Stimulated activated CD8-positive, alpha-beta memory T cell treated with anti-CD3 and anti-CD28 coated beads, Interleukin-2, amount 100 ng/mL, for 48 hours (primary cell): Measurements from ENCODE around the gene CHST8.
"Not testable (repeated sequence)": the region's sequence is repeated elsewhere in the genome, so short reads cannot be mapped to it uniquely, and the experiment has no call there.

Experiments used
- DNase-seq, 2 donors: peaks; one replicate each; pipeline ENCODE4 v3.0.0-alpha.2; 2020; ENCODE audit warnings: low read depth in 2 of 2

The CHST8 gene

DNA sequence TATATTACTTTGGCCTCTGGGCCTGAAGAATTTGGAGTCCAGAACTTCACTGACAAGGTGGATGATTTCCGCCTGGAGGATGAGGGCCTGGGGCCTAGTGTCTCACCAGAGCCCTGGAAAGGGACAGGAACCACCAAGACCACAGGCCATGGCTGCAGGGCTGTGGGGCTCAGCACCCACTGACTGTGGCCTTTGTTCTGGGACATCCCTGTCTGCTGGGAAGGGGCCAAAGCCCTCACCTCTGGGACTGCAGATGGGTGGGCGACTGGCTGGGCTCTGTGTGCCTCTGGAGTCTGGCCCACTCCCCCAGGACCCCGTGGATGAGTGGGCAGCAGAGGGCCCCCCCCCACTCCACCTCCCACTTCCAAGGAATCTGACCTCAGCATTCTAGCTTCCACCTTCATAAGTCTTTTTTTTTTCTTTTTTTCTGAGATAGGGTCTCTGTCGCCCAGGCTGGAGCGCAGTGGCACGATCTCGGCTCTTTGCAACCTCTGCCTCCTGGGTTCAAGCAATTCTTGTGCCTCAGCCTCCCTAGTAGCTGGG lies 20.3 kb downstream of the CHST8 start:
- DNase-seq, result no peak

DNA sequence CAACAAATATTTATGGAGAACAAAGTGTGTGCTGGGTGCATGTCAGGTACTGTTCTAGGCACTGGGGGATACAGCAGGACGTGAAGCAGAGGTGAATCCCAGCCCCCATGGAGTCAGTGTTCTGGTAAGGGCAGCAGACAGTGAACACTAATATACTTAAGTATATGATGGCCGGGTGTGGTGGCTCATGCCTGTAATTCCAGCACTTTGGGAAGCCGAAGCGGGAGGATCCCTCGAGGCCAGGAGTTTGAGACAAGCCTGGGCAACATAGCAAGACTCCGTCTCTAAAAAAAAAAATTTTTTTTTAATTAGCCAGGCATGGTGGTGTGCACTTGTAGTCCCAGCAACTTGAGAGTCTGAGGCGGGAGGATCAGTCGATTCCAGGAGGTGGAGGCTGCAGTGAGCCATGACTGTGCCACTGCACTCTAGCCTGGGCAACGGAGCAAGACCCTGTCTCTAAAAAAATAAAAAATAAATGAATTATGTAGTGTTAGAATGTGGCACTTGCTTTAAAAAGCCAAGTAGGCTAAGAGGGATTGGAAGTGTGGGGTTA lies 22.6 kb downstream of the CHST8 start:
- no peak for DNase-seq

DNA sequence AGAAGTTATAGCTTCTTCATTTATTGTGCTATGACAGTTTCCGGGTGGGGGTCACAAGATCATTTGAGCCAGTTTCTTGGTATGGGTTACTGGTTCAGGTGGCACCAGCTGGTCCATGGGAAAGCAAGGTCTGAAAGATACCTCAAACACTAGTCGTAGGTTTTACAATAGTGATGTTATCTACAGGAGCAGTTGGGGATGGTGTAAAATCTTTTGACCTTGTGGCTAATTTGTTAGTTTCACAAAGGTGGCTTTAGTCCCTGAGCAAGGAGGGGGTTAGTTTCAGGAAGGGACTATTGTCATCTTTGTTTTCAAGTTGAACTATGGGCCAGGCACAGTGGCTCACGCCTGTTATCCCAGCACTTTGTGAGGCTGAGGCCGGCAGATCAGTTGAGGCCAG lies 24.6 kb downstream of the CHST8 start:
- DNase-seq, result no peak

DNA sequence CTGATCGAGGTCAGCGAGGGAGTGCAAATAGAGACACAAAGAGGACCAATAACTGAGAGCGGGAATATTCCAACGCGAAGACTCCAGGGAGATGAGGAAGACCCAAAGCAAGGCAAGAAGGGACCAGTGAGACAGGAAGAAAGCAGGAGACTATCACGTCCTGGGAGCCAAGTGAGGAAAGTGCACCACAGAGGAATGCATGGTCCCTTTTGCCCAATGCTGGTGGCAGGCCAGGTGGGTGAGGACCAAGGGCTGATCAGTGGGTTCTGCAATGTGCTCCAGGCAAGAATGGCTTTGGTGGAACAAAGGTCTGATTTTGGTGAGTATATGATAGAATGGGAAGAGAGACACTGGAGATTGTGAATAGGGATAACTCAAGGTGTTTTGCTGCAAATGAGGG lies 25.4 kb downstream of the CHST8 start:
- DNase-seq, result no peak

DNA sequence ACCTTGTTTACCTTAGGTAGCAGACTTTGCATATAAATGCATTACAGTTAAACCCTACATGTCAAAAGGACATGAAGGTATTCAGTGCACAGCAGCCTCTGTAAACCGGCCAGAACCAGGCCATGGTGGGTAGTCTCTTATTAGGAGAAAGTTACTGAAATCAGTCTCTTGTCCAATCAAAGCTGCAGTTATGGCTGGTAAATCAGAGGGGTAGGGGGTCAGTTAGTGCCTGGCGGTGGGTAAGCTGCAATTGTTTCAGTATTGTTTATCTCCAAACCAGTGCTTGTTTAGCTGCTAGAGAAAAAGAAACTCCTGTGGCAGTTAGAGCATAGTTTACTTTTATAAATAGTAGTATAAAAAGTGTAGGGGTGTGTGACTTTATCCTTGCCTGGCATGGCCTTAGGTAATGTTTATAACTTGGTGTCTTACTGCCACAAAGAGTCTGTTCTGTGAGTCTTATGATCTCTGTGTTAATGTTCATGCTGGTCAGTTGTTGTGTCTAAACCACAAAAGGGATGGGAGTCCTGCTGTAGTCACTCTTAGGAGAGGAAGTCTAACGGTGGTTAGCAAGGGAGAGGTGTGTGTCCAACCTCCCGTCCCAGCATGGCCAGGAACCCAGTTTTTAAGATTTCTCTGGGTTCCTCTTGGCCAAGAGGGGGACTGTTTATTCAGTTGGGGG lies 28.0 kb downstream of the CHST8 start:
- DNase-seq, result no peak

DNA sequence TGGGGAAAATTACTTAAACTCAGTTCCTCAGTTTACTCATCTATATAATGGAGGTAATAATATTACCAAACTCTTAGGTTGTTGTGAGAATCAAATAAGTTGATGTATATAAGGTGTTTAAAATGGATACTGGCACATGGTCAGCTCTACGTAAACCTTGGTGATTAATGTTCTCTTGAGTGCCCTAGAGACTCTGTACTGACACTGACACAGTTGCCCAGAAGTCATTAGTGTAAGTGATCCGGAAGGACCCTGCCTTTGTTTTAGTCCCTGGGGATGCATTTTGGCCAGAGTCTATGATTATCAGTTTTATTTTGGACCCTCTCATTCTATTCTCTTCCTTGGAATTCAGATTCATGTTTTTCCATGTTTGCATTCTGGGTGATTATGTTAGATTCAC lies 31.9 kb downstream of the CHST8 start:
- DNase-seq, result no peak

DNA sequence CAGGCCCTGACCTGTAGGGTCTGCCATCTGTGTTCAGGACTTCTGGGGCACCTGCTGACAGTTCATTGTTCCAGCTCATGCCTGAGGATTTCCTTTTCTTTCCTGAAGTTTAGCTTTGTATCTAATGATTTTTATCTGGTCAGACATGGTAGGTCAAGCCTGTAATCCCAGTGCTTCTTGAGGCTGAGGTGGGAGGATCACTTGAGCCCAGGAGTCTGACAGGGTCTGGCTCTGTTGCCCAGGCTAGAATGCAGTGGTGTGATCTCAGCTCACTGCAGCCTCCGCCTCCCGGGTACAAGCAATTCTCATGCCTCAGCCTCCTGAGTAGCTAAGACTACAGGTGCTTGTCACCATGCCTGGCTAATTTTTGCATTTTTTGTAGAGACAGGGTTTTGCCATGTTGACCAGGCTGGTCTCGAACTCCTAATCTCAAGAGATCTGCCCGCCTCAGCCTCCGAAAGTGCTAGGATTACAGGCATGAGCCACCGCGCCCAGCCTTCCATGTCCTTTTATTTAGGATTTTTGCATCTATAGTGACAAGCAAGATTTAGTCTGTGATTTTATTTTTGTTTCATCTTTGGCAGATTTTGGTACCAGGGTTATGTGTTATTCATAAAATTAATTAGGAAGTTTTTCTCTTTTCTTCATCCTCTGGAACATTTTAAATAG lies 33.2 kb downstream of the CHST8 start:
- no peak for DNase-seq

DNA sequence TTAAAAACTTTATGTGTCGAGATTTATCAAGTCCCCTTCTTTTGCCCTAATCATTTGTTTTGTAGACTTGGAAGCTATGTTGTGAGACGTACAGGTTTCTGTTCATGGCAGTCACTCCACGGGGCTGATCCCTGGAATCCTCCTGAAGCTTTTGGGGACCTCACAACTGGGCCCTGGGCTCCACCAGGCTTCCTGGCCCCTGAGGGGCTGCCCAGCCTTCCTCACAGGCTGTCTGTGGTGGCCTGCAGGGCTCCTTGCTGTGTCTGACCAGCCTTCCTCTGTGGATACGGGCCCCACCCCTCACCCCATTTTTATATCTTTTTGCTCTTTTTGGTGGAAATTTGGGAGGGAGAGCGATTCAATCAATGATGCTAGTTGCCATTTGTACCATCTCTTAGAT lies 38.1 kb downstream of the CHST8 start:
- DNase-seq, result no peak

DNA sequence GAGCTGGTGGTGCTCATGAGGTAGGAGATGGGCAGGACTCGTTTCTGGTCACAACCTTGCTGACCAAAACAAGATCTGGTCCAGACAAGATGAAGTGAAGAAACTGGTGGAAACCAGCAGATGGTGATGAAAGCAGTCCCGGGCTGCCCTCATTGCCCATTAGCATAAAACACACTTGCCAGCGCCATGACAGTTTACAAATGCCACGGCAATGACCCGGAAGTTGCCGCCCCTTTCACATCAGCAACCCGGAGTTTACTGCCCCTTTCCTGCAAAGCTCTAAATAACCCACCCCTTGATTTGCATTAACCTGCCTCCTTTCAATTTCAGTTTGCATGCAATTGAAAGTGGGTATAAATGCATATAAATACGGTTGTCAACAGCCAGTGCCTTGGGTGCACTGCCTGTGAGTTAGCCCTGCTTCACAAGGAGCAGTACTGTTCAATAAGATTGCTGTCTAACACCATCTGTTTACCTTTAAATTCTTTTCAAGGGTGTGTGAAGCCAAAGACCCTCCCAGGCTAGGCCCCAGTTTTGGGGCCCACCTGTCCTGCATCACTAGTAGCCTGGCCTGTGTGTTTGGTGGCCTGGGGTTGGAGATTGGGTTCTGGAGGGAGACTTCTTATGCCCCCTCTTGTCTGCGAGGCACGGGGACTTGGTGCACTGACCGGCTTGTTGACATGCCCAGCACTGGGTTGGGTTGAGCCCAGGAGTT lies 38.8 kb downstream of the CHST8 start:
- no peak for DNase-seq

DNA sequence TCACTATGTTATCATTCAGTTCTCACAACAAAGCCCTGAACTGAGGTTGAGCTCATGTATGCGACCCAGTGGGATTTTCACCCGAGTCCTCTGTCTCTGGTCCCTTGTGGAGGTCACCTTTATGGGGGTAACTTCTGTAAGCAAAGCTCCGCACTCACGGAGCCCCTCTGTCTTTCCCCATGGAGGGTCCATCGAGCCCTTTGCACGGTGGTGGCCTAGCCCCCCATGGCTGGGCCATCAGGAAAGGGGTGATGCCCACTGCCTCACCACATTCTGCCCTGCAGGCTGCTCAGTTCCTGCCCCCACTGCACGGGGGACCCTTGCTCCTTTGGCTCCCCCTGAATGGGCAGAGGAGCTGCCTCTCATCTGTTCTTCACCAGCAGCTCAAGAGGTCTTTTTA lies 39.6 kb downstream of the CHST8 start:
- no peak for DNase-seq

DNA sequence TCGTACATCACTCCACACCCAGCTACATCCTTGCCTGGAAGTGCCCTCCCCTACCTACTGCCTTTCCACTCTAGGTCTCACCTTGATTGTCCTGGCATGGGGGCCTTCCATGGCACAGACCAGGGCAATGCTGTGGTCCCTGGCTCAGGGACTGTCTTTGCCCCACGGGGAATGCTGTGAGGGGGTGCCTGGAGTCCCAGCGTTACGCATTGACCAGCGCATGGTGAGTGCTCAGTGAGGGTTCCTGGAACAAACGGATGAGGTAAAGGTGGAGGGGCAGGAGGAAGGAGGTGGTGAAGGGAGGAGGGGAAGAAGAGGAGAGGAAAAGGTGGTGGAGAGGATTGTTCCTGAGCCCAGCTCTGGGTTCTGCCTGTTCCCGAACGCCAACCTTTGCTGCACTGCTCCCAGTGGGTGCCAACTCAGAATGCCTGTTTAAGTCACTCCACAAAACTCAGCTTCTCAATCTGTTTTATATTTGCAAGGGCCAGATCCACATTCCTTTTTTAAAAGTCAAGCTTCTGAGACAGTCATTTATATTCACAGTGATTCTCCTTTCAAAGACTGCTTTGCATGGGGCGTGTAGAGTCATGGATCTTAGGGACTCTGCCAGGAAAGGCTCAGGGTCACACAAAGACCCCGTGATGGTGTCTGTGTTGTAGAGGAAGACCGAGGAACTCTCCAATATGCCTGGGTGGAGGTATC lies 40.8 kb downstream of the CHST8 start:
- no peak for DNase-seq

DNA sequence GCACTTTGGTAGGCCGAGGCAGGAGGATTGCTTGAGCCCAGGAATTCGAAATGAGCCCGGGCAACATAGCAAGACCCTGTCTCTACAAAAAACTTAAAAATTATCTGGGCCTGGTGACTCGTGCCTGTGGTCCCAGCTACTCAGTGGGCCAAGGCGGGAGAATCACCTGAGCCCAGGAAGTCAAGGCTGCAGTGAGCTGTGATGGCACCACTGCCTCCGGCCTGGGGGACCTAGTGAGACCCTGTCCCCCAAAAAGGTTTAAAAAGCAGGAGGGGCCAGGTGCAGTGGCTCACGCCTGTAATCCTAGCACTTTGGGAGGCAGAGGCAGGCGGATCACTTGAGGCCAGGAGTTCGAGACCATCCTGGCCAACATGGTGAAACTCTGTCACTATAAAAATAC lies 41.6 kb downstream of the CHST8 start:
- not testable (repeated sequence) for DNase-seq

DNA sequence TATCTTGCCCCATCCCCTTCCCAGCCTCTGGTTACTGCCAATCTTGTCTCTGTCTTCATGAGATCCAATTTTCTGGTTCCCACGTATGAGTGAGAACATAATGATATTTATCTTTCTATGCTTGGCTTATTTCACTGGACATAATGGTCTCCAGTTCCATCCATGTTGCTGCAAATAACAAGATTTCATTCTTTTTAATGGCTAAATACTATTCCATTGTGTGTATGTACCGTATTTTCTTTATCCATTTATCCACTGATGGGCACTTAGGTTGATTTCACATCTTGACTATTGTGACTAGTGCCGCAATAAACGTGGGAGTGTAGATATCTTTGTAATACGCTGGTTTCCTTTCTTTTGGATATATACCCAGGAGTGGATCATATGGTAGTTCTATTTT lies 43.0 kb downstream of the CHST8 start:
- no peak for DNase-seq

DNA sequence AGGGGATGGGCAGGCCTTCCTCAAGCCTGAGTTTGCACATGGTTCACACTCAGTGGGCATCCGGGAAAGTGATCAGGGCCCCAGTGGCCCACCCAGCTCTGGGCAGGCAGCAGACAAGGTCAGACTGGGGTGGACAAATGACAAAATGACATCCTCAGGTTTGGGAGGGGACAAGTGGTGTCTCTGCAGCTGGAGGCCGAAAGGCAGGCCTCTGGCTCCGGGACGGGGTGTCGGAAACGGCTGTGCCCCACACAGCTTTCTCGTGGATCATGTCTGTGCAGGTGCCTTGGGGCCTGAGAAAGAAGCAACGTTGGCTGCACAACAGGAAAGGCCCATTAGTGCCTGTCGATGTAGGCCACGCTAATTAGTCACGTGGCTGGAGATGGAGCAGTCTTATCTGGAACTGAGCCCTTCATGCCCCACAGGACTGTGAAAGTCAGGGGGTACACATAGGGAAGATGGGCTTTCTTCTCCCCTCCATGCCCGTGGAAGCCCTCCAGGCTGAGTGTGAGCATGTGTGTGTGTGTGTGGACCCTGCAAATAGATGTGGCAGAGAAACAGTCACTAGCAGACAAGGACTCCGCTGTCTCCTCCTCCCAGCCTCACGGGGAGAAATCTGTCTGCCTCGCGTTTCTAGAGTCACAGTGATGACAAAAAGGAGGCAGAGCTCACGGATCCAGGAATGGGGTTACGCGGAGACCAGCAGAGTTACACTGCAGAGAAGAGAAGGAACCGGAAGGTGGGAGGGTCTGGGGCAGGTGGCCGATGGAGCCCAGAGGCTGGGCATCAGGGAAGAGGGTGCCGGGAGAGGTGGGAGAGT lies 44.2 kb downstream of the CHST8 start:
- DNase-seq, result no peak

DNA sequence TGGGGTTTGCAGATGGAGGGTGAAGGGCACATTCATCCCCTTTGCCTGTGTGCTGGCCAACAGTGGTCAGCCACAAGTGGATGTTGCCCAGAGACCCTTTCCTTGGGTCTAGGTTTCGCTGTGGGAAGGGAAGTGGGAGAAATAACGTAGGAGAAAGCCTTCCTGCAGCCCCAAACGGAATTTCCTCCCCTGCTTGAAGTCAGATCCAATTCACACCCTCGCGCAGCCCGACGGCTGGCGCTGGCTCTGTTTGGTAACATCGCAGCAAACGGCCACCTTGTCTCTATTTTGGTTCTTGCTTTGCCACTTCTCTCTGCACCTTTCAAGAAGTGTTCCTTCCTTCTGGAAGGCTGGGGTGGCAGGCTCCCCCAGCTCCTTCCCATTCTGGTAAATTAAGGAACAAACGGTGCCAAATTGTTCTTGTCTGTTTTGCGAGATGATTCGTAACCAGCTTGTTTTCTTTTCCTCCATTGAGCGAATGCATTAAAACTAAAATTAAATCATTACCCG lies 45.4 kb downstream of the CHST8 start:
- DNase-seq, result no peak

DNA sequence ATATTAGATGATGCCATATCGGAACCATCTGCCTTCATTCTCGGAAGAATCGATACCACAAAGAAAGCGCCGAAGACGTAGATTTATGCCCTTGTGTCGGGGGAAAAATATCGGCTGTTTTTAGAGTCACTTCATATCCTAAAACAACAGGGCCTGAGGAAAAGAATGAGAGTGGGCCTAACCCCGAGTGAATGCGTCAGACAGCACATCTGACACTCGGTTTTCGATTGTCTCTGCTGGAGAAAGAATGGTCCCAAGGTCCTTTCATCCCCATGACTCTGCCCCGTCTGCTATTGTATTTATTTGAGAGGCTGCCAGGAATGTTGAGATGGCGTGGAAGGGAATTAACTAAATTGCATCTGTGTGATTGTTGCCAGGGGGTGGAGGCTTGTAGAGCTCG lies 46.1 kb downstream of the CHST8 start:
- no peak for DNase-seq

DNA sequence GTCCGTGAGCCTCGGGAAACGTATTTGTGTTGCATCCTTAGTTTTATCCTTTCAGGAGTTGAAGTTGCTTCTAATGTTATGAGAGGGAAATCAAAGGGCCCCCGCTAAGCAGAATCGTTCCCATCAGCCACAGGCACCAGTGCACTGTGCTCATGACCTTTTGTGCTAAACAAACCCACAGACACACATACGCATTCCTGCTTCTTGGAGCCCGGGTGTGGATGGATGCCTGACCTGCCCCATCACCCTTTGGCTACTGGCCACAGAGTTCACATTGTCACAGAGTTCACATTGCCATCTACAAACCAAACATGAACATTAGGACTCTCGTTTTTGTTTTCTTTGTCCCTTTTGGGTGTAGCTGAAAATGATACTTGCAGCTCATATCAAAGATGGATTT lies 47.2 kb downstream of the CHST8 start:
- no peak for DNase-seq

DNA sequence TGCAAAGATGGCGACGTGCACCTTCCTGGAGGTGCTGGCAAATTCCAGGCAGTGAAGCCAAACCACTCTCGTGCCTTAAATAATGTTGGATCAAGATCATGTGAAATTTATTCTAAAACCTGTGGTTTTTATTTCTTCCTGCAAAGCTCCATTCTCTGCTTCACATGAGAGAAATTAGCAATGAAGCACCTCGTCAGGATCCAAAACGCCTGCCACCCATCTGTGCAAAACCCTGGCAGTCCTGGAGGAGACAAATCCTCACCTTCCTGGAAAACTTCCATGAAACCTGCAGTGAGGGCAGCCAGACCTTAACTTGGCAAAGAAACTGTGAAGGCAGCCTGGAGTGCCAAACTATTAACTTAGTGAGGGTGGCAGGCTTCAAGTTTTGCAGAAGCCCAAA lies 47.6 kb downstream of the CHST8 start:
- no peak for DNase-seq

DNA sequence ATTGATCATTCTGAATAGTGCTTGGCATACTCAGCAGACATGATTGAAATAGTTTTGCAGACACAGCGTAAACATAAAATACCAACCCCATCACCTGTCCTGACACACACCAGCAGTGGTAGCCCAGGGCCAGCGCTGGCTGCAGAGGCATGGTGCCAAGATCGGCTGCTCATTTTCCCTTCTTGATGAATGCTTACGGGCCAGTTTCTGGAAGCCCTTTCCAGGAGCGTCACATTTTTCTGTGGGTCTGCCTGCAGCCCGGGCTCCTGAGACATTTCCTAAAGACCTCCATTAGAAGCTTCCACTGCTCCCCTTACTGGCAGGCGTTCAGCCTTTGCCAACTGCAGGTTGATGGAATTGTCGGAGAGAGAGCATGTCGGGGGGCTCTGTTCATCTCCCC lies 48.6 kb downstream of the CHST8 start:
- no peak for DNase-seq

DNA sequence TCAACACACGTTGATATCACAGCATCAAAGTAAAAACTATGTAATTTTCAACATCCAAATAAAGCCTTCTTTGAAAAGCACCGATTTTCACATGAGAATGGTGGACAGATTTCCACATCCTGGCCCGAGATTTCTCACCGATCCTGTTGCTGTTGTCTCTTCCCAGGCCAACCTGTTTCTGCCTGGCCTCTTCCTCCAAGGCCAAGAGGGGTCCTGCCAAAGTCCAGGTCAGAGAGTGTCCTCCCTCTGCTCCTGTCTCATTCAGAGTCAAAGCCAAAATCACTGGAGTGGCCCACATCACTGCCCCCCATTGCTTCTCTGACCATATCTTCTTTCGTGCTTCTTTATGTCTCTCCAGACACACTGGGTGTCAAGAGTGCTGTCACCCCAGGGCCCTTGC lies 49.5 kb downstream of the CHST8 start:
- no peak for DNase-seq
